Mesodermal cell (in vitro differentiated cells): ENCODE results near the gene ALCAM. TPM values are rescaled to one million over a fixed set of nuclear protein-coding genes. Genes with fewer than 3 reads are reported as not detected.

ENCODE experiments used
- H3K27ac ChIP-seq: 2 replicates; pipeline ENCODE4 v1.7.0; 2013; ENCODE audit warnings: mild to moderate bottlenecking, low read depth, low read length, moderate library complexity; ENCODE audit not compliant: severe bottlenecking
- H3K36me3 ChIP-seq: 2 replicates; pipeline ENCODE4 v1.7.1; 2013; ENCODE audit warnings: mild to moderate bottlenecking, low read length, moderate library complexity; ENCODE audit not compliant: control insufficient read depth, insufficient read depth
- H3K4me1 ChIP-seq: one replicate; pipeline ENCODE4 v1.7.1; 2013; ENCODE audit warnings: mild to moderate bottlenecking, low read length; ENCODE audit not compliant: insufficient read depth, control insufficient read depth, poor library complexity, severe bottlenecking
- H3K4me3 ChIP-seq: 2 replicates; pipeline ENCODE4 v1.7.0; 2013; ENCODE audit warnings: low read length, control low read depth, mild to moderate bottlenecking; ENCODE audit not compliant: insufficient read depth, poor library complexity, severe bottlenecking; ENCODE audit errors: extremely low read depth
- H3K9me3 ChIP-seq: 2 replicates; pipeline ENCODE4 v1.7.1; 2013; ENCODE audit warnings: mild to moderate bottlenecking, low read length, moderate library complexity; ENCODE audit not compliant: control insufficient read depth
- WGBS, 2 experiments: methylation state at CpG; one replicate each; pipeline ENCODE4 v1.1.5; 2013; ENCODE audit warnings: missing lambda C conversion rate in 2 of 2; ENCODE audit not compliant: insufficient coverage in 2 of 2; 5-methylcytosine and 5-hydroxymethylcytosine counted together
- polyA plus RNA-seq, 2 experiments: library from polyadenylated mRNA; stranded (reverse); fragments of 50-300 nt; gene quantifications; one replicate each; pipeline ENCODE4 v1.2.3, GENCODE V29; 2013

The ALCAM gene
- 77.3 TPM for polyA plus RNA-seq (2013, experiment 1 of 2)
- polyA plus RNA-seq (2013, experiment 2 of 2) = 98.1 TPM

DNA sequence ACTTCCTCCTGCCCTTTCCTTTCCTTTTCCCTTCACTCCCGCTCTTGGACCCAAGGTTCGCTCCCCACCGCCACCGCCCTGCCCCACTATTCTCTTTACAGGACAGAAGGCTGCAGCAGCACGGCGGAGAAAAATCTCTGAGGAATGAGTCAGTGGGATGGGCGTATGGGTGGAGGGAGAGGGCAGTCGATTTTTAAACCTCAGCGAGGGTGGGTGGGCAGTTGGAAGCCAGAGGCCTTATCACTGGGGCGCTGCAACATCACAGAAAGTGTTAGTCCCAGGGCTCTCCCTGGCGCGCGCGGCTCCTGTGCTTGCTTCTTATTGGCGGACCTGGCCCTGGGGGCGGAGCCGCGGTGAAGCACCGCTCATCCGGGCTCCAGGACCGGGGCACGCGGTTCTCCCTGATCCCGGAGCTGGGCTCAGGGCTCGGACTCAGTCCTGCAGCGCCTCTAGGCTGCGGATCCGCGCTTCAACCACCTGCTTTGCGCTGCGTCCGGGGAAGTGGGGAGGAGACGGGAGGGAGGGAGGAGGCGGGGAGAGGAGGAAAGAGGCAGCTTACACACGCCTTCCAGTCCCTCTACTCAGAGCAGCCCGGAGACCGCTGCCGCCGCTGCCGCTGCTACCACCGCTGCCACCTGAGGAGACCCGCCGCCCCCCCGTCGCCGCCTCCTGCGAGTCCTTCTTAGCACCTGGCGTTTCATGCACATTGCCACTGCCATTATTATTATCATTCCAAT, at the start of gene ALCAM:
Gene ALCAM (plus strand): TSS at position 584 of the 737 bp plus-strand sequence.
- H3K27ac ChIP-seq = peak within 1 kb of the TSS; percentile 92
- no peaks in the 10 kb centered on the region for H3K36me3 ChIP-seq
- 0 to 1% methylated on average over 22 to 25 of the region's 48 CpGs for WGBS, 2 experiments
- H3K4me1 ChIP-seq = peaks cover 33% of the 10 kb centered on the region
- H3K9me3 ChIP-seq = no peaks in the 10 kb centered on the region
- H3K4me3 ChIP-seq = peak within 1 kb of the TSS; percentile 65

DNA sequence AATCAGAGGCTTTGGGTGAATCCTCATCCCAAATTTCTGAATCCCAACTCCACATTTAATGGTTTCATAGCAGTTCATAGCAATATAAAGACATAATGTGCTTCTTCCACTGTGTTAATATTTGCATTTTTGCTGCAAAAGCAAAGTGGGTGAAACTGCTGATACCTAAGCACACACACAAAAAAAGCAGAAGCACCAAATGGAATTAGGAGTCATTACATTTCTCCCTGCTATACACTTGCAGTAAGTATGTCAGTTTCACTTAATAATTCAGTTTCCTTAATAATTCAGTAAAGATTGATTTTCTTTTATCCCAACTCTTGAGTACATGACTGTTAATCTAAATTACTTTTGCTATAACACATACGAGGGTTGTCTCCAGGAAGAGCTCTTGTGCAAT, 48.9 kb upstream of the ALCAM start:
- Histone ChIP-seq H3K36me3 (no peaks in the 10 kb centered on the region), H3K4me3 (no peak overlapping the region), H3K4me1 (no peaks in the 10 kb centered on the region), H3K9me3 (no peaks in the 10 kb centered on the region), H3K27ac (no peak overlapping the region)
- WGBS, 2 experiments = 83% methylated on average over 1 of the region's 1 CpG; no CpG with 5 or more reads in 1 of the 2 experiments

DNA sequence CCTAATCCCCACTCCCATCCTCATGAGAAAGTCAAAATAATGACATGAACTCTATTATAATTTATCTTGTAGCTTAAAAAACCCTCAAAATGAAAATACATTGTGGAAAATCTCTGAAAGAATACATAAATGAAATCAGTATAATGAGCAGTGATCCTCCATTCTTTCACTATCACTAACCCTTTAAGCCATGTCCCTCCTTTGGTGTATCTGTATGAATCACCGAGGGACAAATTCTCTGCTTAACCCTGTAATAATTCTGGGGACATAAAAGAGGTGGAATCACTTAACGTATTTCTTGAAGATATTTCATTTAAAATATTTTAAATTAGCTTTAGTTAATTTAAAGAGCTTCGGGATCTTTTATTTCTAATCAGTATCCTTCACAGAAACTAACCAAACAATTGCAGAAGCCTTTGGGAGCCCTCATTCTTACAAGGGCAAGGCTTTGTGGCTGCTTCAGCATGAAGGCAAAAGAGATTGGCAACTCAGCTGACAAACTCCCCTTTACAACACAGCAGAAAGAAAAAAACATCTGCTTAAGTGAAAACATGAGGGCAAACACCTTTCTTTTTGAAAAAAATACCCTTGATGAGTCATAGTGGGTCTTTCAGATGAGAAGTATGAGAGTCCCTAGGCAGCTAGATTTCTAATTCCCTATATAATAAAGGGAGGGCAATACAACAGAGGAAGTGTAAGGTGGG, 44.0 kb upstream of the ALCAM start:
- no peaks in the 10 kb centered on the region for H3K36me3 ChIP-seq
- H3K4me1 ChIP-seq = no peaks in the 10 kb centered on the region
- peaks cover 3% of the 10 kb centered on the region for H3K9me3 ChIP-seq
- no peak overlapping the region for H3K4me3 ChIP-seq
- no CpG with 5 or more reads among the region's 3 CpGs for WGBS, 2 experiments
- H3K27ac ChIP-seq = no peak overlapping the region

DNA sequence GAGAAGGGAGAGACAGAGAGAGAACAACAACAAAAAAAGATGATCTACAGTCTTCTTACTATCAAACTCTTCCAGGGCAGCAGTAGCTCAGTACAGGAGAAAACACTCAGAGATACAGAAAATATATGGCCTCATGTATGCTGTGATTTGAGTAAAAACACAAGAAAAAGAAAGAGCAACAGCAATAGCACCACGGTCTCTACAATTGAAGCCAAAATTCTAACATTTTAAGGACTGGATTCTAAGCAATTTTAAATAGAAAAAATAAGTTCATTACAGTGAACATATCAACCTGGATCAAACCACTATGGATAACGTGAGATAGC, 43.5 kb upstream of the ALCAM start:
- H3K4me3 ChIP-seq = no peak overlapping the region
- H3K36me3 ChIP-seq = no peaks in the 10 kb centered on the region
- H3K27ac ChIP-seq = no peak overlapping the region
- peaks cover 3% of the 10 kb centered on the region for H3K9me3 ChIP-seq
- no CpG with 5 or more reads among the region's 2 CpGs for WGBS, 2 experiments
- no peaks in the 10 kb centered on the region for H3K4me1 ChIP-seq

DNA sequence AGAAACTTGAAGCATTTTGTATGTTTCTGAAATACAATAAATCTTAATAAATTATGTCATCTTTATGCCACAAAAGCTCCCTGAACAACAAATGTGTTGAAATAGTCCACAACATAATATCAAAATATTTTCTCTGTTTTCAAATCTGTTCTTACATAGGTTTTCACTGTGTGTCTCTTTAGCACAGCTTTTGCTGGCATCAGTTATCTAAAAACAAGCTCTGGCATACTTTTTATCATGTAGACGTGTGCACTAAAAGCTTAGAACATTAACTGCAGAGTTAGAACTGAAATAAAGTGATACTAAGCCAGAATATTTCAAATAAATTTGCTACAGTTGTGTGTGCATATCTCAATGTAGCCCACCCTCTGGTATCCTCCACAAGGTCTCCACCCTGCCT, 41.8 kb upstream of the ALCAM start:
- H3K4me3 ChIP-seq = no peak overlapping the region
- H3K36me3 ChIP-seq = no peaks in the 10 kb centered on the region
- H3K9me3 ChIP-seq = peaks cover 3% of the 10 kb centered on the region
- WGBS, 2 experiments = no CpG with 5 or more reads among the region's 1 CpG
- no peak overlapping the region for H3K27ac ChIP-seq
- H3K4me1 ChIP-seq = no peaks in the 10 kb centered on the region

DNA sequence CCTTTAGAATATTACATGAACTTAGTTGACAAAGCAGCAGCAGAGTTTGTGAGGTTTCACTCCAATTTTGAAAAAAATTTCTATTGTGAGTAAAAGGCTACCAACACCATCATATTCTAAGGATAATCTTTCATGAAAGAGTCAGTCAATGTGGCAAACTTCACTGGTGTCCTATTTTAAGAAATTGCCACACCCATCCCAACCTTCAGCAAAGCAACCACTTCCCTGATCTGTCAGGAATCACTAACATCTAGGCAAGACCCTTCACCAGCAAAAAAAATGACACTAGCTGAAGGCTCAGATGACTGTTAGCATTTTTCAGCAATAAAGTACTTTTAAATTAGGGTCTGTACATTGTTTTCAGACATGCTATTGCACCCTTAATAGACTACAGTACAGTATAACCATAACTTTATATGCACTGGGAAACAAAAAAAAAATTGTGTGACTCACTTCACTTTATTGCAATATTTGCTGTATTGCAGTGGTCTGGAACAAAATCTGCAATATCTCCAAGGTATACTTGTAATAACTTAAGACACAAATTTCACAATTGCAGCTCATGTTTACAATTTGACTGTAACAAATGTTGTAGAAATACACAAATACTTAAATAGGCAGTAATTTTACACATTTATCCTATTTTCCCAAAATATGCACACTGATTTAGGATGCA, 38.9 kb upstream of the ALCAM start:
- no peaks in the 10 kb centered on the region for H3K4me1 ChIP-seq
- H3K9me3 ChIP-seq = peaks cover 3% of the 10 kb centered on the region
- no peak overlapping the region for H3K4me3 ChIP-seq
- H3K27ac ChIP-seq = no peak overlapping the region
- H3K36me3 ChIP-seq = no peaks in the 10 kb centered on the region

DNA sequence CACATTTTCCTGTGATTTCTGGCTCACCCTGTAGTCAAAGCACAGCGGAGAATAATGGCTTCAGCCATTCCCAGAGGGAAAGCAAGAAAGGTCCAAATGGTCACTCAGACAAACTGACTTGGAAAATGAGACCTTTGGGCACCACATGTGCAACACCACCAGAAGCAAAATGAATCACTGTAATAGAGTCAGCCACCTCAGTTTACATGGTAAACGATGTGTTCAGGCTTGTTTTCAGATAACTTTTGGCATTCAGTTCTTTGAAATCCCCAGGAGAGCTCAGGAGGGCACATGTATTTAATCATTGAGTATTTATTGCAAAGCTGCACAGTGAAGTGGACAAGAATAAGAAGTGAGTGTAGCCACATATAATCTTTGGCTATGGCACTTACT, 38.4 kb upstream of the ALCAM start:
- H3K36me3 ChIP-seq = no peaks in the 10 kb centered on the region
- 90 to 92% methylated on average over 1 to 2 of the region's 2 CpGs for WGBS, 2 experiments
- no peak overlapping the region for H3K27ac ChIP-seq
- H3K9me3 ChIP-seq = peaks cover 8% of the 10 kb centered on the region
- no peak overlapping the region for H3K4me3 ChIP-seq
- H3K4me1 ChIP-seq = no peaks in the 10 kb centered on the region

DNA sequence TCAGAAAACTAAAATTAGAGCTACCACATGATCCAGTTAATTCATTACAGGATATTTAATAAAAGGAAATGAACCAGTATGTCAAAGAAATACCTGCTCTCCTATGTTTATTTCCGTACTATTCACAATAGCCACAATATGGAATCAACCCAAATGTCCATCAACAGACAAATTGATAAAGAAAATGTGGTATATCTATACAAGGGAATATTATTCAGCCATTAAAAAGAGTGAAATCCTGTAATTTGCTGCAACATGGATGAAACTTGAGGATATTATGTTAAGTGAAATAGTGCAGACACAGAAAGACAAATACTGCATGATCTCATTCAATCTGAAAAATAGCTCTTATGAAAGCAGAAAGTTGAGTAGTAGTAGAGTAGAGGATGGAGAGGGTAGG, 33.7 kb upstream of the ALCAM start:
- H3K4me1 ChIP-seq = no peaks in the 10 kb centered on the region
- WGBS, 2 experiments = no CpG with 5 or more reads among the region's 1 CpG
- no peak overlapping the region for H3K27ac ChIP-seq

DNA sequence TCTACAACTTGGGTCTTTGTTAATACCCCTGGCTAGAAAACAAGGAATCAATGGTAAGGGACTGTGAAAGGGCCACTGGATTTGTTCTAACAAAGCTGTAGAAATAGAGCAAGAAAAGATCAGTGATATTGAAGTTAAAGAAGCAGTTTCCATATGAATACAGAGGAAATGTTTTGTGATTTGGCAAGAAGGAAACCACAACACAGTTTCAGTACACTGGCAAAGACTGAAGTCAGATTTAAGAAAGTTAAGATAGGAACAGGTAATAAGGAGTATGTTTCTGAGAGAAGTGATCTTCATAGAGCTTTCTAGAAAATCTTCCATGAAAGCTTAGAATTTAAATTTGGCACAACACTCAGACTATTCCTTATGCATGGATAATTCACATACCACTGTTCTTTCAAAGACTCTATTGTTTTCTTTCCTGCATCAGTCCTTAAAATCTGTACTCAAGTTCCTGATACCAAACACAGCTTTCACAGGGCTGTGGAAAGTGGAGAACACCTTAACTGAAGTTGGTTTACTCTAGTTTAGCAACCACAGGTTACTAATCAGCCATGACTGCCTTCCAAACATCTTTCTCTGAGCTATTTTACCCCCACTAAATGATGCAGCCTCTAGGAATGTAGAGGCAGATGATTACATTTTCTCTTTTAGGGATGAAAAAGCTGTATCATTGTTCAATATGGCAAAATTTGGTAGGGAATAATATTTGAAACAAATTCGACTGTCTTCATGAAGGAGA, 32.4 kb upstream of the ALCAM start:
- 71% methylated on average over 1 of the region's 1 CpG; no CpG with 5 or more reads in 1 of the 2 experiments for WGBS, 2 experiments

More for the DNA sequence above, 33.7 kb upstream of the ALCAM start:
- Histone ChIP-seq H3K9me3 (peaks cover 5% of the 10 kb centered on the region), H3K36me3 (no peaks in the 10 kb centered on the region), H3K4me3 (no peak overlapping the region)

DNA sequence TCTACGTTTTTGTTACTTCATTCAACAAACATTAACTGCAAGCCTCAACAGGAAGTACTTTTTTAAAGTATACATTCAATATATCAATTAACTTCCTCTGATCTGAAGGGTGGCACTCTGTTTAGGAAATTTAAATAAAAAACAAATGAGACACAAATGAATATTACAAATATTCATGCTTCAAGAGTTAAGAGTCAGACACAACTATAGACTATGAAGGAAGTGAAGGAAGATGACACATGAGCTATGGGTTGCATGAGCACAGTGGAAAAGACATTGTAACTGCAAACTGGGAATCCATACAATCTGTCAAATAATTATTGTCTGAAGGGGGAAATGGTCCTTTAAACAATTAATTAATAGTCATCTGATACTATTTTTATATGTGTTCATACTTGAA, 26.8 kb upstream of the ALCAM start:
- H3K36me3 ChIP-seq = no peaks in the 10 kb centered on the region
- WGBS, 2 experiments = no CpG with 5 or more reads among the region's 1 CpG
- no peaks in the 10 kb centered on the region for H3K9me3 ChIP-seq
- H3K27ac ChIP-seq = no peak overlapping the region
- no peaks in the 10 kb centered on the region for H3K4me1 ChIP-seq
- H3K4me3 ChIP-seq = no peak overlapping the region

More for the DNA sequence above, 32.4 kb upstream of the ALCAM start:
- no peak overlapping the region for H3K4me3 ChIP-seq
- no peaks in the 10 kb centered on the region for H3K4me1 ChIP-seq
- no peak overlapping the region for H3K27ac ChIP-seq
- H3K36me3 ChIP-seq = no peaks in the 10 kb centered on the region
- H3K9me3 ChIP-seq = peaks cover 5% of the 10 kb centered on the region
